Measurements from ENCODE around the gene HINFP.
"Not testable (repeated sequence)": the region's sequence is repeated elsewhere in the genome, so short reads cannot be mapped to it uniquely, and the experiment has no call there.

Gene HINFP

GRCh38 chr11:119118227-119118626 lies 3.2 kb upstream of the HINFP start:
- DNase-seq, result no peak

- no peak for DNase-seq
Observed at GRCh38 chr11:119118946-119119345, 2.4 kb upstream of the HINFP start.

- DNase-seq, result no peak
Observed at GRCh38 chr11:119120639-119121007, 757 bp upstream of the HINFP start.

- DNase-seq, result peak; percentile 35
Observed at GRCh38 chr11:119121811-119122124, 388 bp downstream of the HINFP start.

GRCh38 chr11:119125821-119126220 lies 4.4 kb downstream of the HINFP start:
- DNase-seq, result no peak

- DNase-seq, result no peak
Observed at GRCh38 chr11:119126675-119127268, 5.4 kb downstream of the HINFP start.

- DNase-seq, result no peak
Observed at GRCh38 chr11:119130662-119131061, 9.3 kb downstream of the HINFP start.

GRCh38 chr11:119134389-119134978 lies 13.1 kb downstream of the HINFP start:
- peak; percentile 71 for DNase-seq

- DNase-seq, result not testable (repeated sequence)
Observed at GRCh38 chr11:119139276-119139675, 17.9 kb downstream of the HINFP start.

- peak; percentile 72 for DNase-seq
Observed at GRCh38 chr11:119144825-119145486, 23.6 kb downstream of the HINFP start.

GRCh38 chr11:119145551-119145950 lies 24.2 kb downstream of the HINFP start:
- DNase-seq, result no peak

GRCh38 chr11:119147604-119148333 lies 26.4 kb downstream of the HINFP start:
- no peak for DNase-seq

GRCh38 chr11:119148720-119149017 lies 27.3 kb downstream of the HINFP start:
- no peak for DNase-seq

GRCh38 chr11:119149018-119149785 lies 27.8 kb downstream of the HINFP start, which contains the start of gene ABCG4:
Gene ABCG4 (plus strand): TSS chr11:119149052. CDS start chr11:119149966, 914 bp downstream.
- peak; percentile 5 for DNase-seq

- no peak for DNase-seq
Observed at GRCh38 chr11:119149786-119150275, 28.5 kb downstream of the HINFP start.

- no peak for DNase-seq
Observed at GRCh38 chr11:119152043-119152442, 30.7 kb downstream of the HINFP start.

- no peak for DNase-seq
Observed at GRCh38 chr11:119152604-119153003, 31.2 kb downstream of the HINFP start.

- DNase-seq, result no peak
Observed at GRCh38 chr11:119153049-119153818, 31.9 kb downstream of the HINFP start.

GRCh38 chr11:119154178-119154577 lies 32.8 kb downstream of the HINFP start:
- DNase-seq, result no peak

GRCh38 chr11:119155733-119156492 lies 34.5 kb downstream of the HINFP start:
- peak; percentile 44 for DNase-seq

GRCh38 chr11:119156496-119156895 lies 35.1 kb downstream of the HINFP start:
- no peak for DNase-seq

Data from inflammatory macrophage treated with lipopolysaccharide for 4 hours (primary cell).